GM13977 (cell line): ENCODE data around the gene MCU.
A peak's percentile ranks its signal among the peaks of the same experiment; 100 is the strongest.

Experiments
- DNase-seq: peaks from one replicate; pipeline ENCODE4 v3.0.0; 2012; ENCODE audit warnings: low spot score
- CTCF ChIP-seq: IDR thresholded peaks from 2 replicates; pipeline ENCODE4 v1.5.1; 2012; ENCODE audit warnings: mild to moderate bottlenecking, control low read depth; ENCODE audit not compliant: insufficient read depth; ENCODE audit errors: extremely low read depth, missing control alignments
- in situ Hi-C: fragments of 300-500 bp; cut with MboI; formaldehyde crosslinking; loops from one replicate; pipeline ENCODE4 v1.12.0; 2022; ENCODE audit warnings: low sequenced_read_pairs, low pct_unique_long_range_greater_than_20kb, mixed read lengths, inconsistent platforms; ENCODE audit not compliant: unreplicated experiment

The MCU gene

GRCh38 chr10:72862957-72863356, 171.0 kb downstream of the MCU start:
- in situ Hi-C loops: no loop called here
- no peak for TF ChIP-seq CTCF
- no peak for DNase-seq

- in situ Hi-C loops: no loop called here
- peak; percentile 27 for DNase-seq
- TF ChIP-seq CTCF: peak; percentile 52
Measured at GRCh38 chr10:72875250-72876055, 183.5 kb downstream of the MCU start.

- in situ Hi-C loops: no loop called here
- DNase-seq: no peak
- TF ChIP-seq CTCF: no peak
Measured at GRCh38 chr10:72879245-72879644, 187.3 kb downstream of the MCU start.

- in situ Hi-C loops: no loop called here
- TF ChIP-seq CTCF: no peak
- no peak for DNase-seq
Measured at GRCh38 chr10:72881291-72881690, 189.3 kb downstream of the MCU start.

- in situ Hi-C loops: no loop called here
- DNase-seq: no peak
- TF ChIP-seq CTCF: no peak
Measured at GRCh38 chr10:72883861-72884260, 191.9 kb downstream of the MCU start.

GRCh38 chr10:72885953-72886352, 194.0 kb downstream of the MCU start:
- in situ Hi-C loops: no loop called here
- no peak for TF ChIP-seq CTCF
- DNase-seq: no peak
